Upper lobe of right lung (tissue), 1 donor: ENCODE measurements around the gene RAB38. TPM values are rescaled to one million over a fixed set of nuclear protein-coding genes. Genes with fewer than 3 reads are reported as not detected.

Experiments
- ATAC-seq: fragments of 200-7000 bp; cut with Tn5 transposase; one replicate; pipeline ENCODE4 v1.9.1; 2020; ENCODE audit warnings: mild to moderate bottlenecking, moderate library complexity
- DNase-seq: peaks from one replicate; pipeline ENCODE4 v3.0.0-alpha.2; 2020
- H3K27ac ChIP-seq: fragments of 200-600 bp; one replicate; pipeline ENCODE4 v1.8.0; 2022
- H3K27me3 ChIP-seq: fragments of 200-600 bp; one replicate; pipeline ENCODE4 v1.8.0; 2022; ENCODE audit warnings: mild to moderate bottlenecking
- H3K36me3 ChIP-seq: fragments of 200-600 bp; one replicate; pipeline ENCODE4 v1.8.0; 2022
- H3K4me1 ChIP-seq: fragments of 200-600 bp; one replicate; pipeline ENCODE4 v1.8.0; 2022
- H3K4me3 ChIP-seq: fragments of 200-600 bp; one replicate; pipeline ENCODE4 v1.8.0; 2022; ENCODE audit warnings: mild to moderate bottlenecking
- H3K9me3 ChIP-seq: fragments of 200-600 bp; one replicate; pipeline ENCODE4 v1.8.0; 2022
- CTCF ChIP-seq: fragments of 200-600 bp; IDR thresholded peaks from one replicate; pipeline ENCODE4 v1.8.0; 2022; ENCODE audit warnings: antibody characterized with exemption
- intact Hi-C: fragments of 100-400 bp; cut with DNase I; formaldehyde crosslinking; loops from one replicate; pipeline ENCODE4 v1.11.0; 2022
- total RNA-seq: library from RNA; stranded (reverse); fragmentation: NEBNext Ultra II Directional; extraction: Animal tissue kit (Norgen Biotek cat#: 25700); gene quantifications from one replicate; pipeline ENCODE4 v1.2.1, GENCODE V29; 2021
- donor health status: DM: no; HTN: yes; CAD: no; lungs with severe emphysema.

RAB38 gene
- total RNA-seq, 1 donor from 2014 or later, result 8.1 TPM

GRCh38 chr11:88171982-88172381, 3.3 kb downstream of the RAB38 start:
- Histone ChIP-seq H3K27me3 (no peaks in the 10 kb centered on the region), H3K4me1 (peaks cover 11% of the 10 kb centered on the region), H3K36me3 (no peaks in the 10 kb centered on the region), H3K9me3 (no peaks in the 10 kb centered on the region), H3K27ac (no peak overlapping the region), H3K4me3 (no peak overlapping the region)
- ATAC-seq (no peak), DNase-seq (no peak)
- TF ChIP-seq CTCF, result no peak
- intact Hi-C loops, result no loop called here

GRCh38 chr11:88170673-88171072, 4.6 kb downstream of the RAB38 start:
- intact Hi-C loops, result no loop called here
- H3K4me3 ChIP-seq, result no peak overlapping the region
- DNase-seq (no peak), ATAC-seq (no peak)
- H3K4me1 ChIP-seq, result peaks cover 11% of the 10 kb centered on the region
- H3K36me3 ChIP-seq, result no peaks in the 10 kb centered on the region
- no peaks in the 10 kb centered on the region for H3K9me3 ChIP-seq
- no peaks in the 10 kb centered on the region for H3K27me3 ChIP-seq
- no peak overlapping the region for H3K27ac ChIP-seq
- no peak for TF ChIP-seq CTCF

GRCh38 chr11:88169881-88170280, 5.4 kb downstream of the RAB38 start:
- no peaks in the 10 kb centered on the region for H3K27me3 ChIP-seq
- no peak for TF ChIP-seq CTCF
- H3K4me1 ChIP-seq, result peaks cover 11% of the 10 kb centered on the region
- no peak overlapping the region for H3K4me3 ChIP-seq
- H3K36me3 ChIP-seq, result no peaks in the 10 kb centered on the region
- no peak for DNase-seq
- no peaks in the 10 kb centered on the region for H3K9me3 ChIP-seq
- intact Hi-C loops, result no loop called here
- no peak overlapping the region for H3K27ac ChIP-seq
- no peak for ATAC-seq

DNA sequence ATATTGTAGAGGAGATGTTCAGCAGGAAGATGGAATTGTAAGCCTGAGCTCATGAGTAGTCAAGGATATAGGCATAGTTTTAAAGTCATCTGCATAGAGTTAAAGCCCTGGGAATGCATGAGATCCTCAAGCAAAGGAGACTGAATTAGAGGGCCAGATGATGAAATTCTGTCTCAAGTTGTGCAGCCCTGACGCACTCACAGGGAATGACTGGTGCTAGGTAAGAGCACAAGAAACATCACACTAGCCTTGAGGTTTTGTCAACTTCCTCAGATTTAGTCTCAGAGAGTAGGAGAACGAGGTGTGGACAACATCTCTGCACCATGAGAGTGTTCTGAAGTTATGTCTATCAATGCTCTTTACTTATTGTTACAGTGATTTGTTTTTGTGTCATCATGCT, 5.8 kb downstream of the RAB38 start:
- ATAC-seq (peak; percentile 63), DNase-seq (no peak)
- no peaks in the 10 kb centered on the region for H3K36me3 ChIP-seq
- intact Hi-C loops, result no loop called here
- peaks cover 8% of the 10 kb centered on the region for H3K4me1 ChIP-seq
- no peak for TF ChIP-seq CTCF
- no peak overlapping the region for H3K4me3 ChIP-seq
- no peak overlapping the region for H3K27ac ChIP-seq
- no peaks in the 10 kb centered on the region for H3K27me3 ChIP-seq
- no peaks in the 10 kb centered on the region for H3K9me3 ChIP-seq

DNA sequence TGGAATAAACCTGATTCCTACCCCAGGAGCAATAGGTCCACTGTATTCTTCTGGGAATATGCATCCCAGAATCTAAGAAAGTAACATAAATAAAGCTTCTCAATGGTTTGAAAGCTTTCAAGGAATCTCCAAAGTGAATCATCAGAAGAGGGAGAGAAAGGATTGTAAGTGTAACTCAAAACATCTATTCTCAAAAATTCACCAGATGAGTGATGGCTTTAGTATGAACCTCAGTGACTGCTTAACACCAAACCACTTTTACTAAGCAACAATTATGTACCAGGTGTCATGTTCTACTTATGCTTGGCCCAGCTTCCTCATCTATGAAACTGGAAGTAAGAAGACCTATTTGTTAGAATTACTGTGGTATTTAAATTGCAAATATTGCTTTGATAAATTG, 7.4 kb downstream of the RAB38 start:
- no peaks in the 10 kb centered on the region for H3K27me3 ChIP-seq

More for the DNA sequence above, 7.4 kb downstream of the RAB38 start:
- Histone ChIP-seq H3K9me3 (no peaks in the 10 kb centered on the region), H3K36me3 (no peaks in the 10 kb centered on the region), H3K4me1 (no peaks in the 10 kb centered on the region), H3K27ac (no peak overlapping the region), H3K4me3 (no peak overlapping the region)
- ATAC-seq (no peak), DNase-seq (no peak)
- intact Hi-C loops, result no loop called here
- TF ChIP-seq CTCF, result no peak
